Tibial nerve (tissue), 4 donors: ENCODE data around the gene C3. TPM values are rescaled to one million over a fixed set of nuclear protein-coding genes. Genes with fewer than 3 reads are reported as not detected.
"Not testable (repeated sequence)": the region's sequence is repeated elsewhere in the genome, so short reads cannot be mapped to it uniquely, and the experiment has no call there.

Source experiments
- DNase-seq, 2 donors: peaks; one replicate each; pipeline ENCODE4 v3.0.0-alpha.2; 2019; ENCODE audit warnings: low spot score in 2 of 2
- H3K27ac ChIP-seq, 4 donors: fragments of 200-600 bp; sonication (generic) in 3 of 4; one replicate each; pipeline ENCODE4 v1.5.1; 2017 to 2019; ENCODE audit warnings: mild to moderate bottlenecking in 1 of 4
- H3K27me3 ChIP-seq, 2 donors: fragments of 200-600 bp; sonication (generic) in 1 of 2; one replicate each; pipeline versions ENCODE4 v1.5.1 to v1.6.0; 2017 to 2019
- H3K36me3 ChIP-seq, 3 donors: fragments of 200-600 bp; sonication (generic); one replicate each; pipeline ENCODE4 v1.5.1; 2018 to 2019
- H3K4me1 ChIP-seq, 4 donors: fragments of 200-600 bp; sonication (generic) in 3 of 4; one replicate each; pipeline ENCODE4 v1.5.1; 2017 to 2019
- H3K4me3 ChIP-seq, 4 donors: fragments of 200-600 bp; sonication (generic) in 3 of 4; one replicate each; pipeline ENCODE4 v1.5.1; 2017 to 2019; ENCODE audit warnings: mild to moderate bottlenecking in 1 of 4, moderate library complexity in 1 of 4
- H3K9me3 ChIP-seq, 4 donors: fragments of 200-600 bp; sonication (generic) in 3 of 4; one replicate each; pipeline ENCODE4 v1.5.1; 2017 to 2019
- EP300 ChIP-seq, 2 donors: sonication (generic); formaldehyde crosslinking; IDR thresholded peaks; one replicate each; pipeline ENCODE4 v1.6.1; 2017; ENCODE audit warnings: antibody characterized with exemption in 2 of 2, mild to moderate bottlenecking in 1 of 2
- POLR2A ChIP-seq, 2 donors: fragments of 450-650 bp; IDR thresholded peaks; one replicate each; pipeline ENCODE4 v1.6.1; 2017; ENCODE audit warnings: antibody characterized with exemption in 2 of 2, mild to moderate bottlenecking in 2 of 2, moderate library complexity in 2 of 2
- WGBS, 2 donors: methylation state at CpG; one replicate each; pipeline ENCODE4 v1.1.5; 2018; 5-methylcytosine and 5-hydroxymethylcytosine counted together
- total RNA-seq, 4 donors: library from RNA; depleted of rRNA; stranded (reverse); fragments of >200 nt; gene quantifications; one replicate each; pipeline ENCODE4 v1.1.0, GENCODE V29; 2016
- TF ChIP-seq, protein P1 (sequence below), 5 experiments: fragments of 200-600 bp in 3 of 5; fragments of 450-650 bp in 2 of 5; sonication (generic) in 3 of 5; IDR thresholded peaks; one replicate each; pipeline ENCODE4 v1.5.1; 2016 to 2019; ENCODE audit warnings: antibody characterized with exemption in 5 of 5, mild to moderate bottlenecking in 3 of 5, moderate library complexity in 2 of 5

C3 gene
- total RNA-seq, 4 donors from 2014 or later, result 256 to 1,128 (median 733) TPM

DNA sequence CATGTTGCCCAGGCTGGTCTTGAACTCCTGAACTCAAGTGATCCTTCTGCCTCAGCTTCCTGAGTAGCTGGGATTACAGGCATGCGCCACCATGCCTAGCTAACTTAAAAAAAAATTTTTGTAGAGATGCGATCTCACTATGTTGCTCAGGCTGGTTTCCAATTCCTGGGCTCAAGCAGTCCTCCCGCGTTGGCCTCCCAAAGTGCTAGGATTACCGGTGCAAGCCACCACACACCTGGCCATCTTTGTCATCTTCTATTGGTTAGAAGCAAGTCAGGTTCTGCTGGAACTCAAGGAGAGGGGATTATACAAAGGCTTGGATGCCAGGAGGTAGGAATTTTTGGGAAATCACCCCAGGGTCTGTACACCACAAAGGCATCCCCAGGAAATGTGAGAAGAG, 75.7 kb downstream of the C3 start:
- Histone ChIP-seq H3K4me3 (no peak overlapping the region), H3K27me3 (no peaks in the 10 kb centered on the region), H3K27ac (no peak overlapping the region), H3K4me1 (no peaks in the 10 kb centered on the region), H3K36me3 (no peaks in the 10 kb centered on the region), H3K9me3 (peaks cover 0 to 9% (median 0%) of the 10 kb centered on the region in 4 donors)
- TF ChIP-seq, protein P1, sequence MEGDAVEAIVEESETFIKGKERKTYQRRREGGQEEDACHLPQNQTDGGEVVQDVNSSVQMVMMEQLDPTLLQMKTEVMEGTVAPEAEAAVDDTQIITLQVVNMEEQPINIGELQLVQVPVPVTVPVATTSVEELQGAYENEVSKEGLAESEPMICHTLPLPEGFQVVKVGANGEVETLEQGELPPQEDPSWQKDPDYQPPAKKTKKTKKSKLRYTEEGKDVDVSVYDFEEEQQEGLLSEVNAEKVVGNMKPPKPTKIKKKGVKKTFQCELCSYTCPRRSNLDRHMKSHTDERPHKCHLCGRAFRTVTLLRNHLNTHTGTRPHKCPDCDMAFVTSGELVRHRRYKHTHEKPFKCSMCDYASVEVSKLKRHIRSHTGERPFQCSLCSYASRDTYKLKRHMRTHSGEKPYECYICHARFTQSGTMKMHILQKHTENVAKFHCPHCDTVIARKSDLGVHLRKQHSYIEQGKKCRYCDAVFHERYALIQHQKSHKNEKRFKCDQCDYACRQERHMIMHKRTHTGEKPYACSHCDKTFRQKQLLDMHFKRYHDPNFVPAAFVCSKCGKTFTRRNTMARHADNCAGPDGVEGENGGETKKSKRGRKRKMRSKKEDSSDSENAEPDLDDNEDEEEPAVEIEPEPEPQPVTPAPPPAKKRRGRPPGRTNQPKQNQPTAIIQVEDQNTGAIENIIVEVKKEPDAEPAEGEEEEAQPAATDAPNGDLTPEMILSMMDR (IDR thresholded peaks at IDR 0.05), result no peak
- TF ChIP-seq EP300 (IDR thresholded peaks at IDR 0.05) (no peak), POLR2A (IDR thresholded peaks at IDR 0.05) (no peak)
- WGBS, 2 donors, result 82 to 98% methylated on average over 5 of the region's 5 CpGs
- no peak for DNase-seq

DNA sequence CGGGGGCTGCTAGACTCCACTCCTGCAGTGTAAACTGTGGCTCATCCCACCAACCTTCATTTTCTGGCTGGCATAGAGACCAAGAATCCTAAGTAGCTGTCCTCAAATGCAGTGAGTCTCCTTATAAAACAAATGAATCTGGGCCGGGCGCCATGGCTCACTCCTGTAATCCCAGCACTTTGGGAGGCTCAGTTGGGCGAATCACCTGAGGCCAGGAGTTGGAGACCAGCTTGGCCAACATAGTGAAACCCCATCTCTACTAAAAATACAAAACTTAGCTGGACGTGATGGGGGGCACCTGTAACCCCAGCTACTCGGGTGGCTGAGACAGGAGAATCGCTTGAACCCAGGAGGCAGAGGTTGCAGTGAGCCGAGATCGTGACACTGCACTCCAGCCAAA, 80.1 kb downstream of the C3 start:
- H3K27ac ChIP-seq, H3K9me3 ChIP-seq, H3K4me3 ChIP-seq, H3K4me1 ChIP-seq, H3K27me3 ChIP-seq, H3K36me3 ChIP-seq, DNase-seq: not testable (repeated sequence)
- 78 to 83% methylated on average over 9 of the region's 9 CpGs for WGBS, 2 donors

DNA sequence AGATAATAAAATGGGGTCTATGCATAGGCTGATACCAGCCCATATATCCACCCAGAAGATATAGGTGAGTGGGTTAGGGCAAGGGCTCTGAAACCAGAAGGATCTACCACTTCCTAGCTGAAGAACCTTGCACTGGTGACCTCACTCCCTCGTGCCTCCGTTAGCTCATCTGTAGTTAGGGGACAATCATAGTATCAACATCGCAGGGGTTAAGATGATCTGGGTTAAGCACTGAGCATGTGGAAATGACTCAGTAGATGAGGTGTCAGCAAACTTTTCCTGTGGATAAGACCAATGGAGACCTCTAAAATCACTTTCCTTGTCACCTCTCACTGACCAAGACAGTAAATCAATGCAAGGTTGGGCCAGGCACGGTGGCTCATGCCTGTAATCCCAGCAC, 81.0 kb downstream of the C3 start:
- no peak overlapping the region for H3K4me3 ChIP-seq
- TF ChIP-seq, protein P1 (IDR thresholded peaks at IDR 0.05), result no peak
- no peak for TF ChIP-seq EP300 (IDR thresholded peaks at IDR 0.05)
- no peak for TF ChIP-seq POLR2A (IDR thresholded peaks at IDR 0.05)
- H3K27ac ChIP-seq, result no peak overlapping the region
- H3K4me1 ChIP-seq, result no peaks in the 10 kb centered on the region
- H3K36me3 ChIP-seq, result no peaks in the 10 kb centered on the region
- no peaks in the 10 kb centered on the region for H3K9me3 ChIP-seq
- DNase-seq, result no peak
- 64 to 65% methylated on average over 4 of the region's 4 CpGs for WGBS, 2 donors
- H3K27me3 ChIP-seq, result no peaks in the 10 kb centered on the region

DNA sequence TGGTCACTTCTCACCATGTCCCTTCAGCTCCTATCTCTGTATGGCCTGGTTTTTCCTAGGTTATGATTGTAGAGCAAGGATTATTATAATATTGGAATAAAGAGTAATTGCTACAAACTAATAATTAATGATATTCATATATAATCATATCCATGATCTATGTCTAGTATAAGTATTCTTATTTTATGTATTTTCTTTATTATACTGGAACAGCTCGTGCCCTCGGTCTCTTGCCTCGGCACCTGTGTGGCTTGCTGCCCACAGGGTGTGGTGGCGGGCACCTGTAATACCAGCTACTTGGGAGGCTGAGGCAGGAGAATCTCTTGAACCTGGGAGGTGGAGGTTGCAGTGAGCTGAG, 87.0 kb downstream of the C3 start:
- H3K36me3 ChIP-seq, DNase-seq, H3K9me3 ChIP-seq, H3K27me3 ChIP-seq, H3K4me1 ChIP-seq, H3K4me3 ChIP-seq, H3K27ac ChIP-seq: not testable (repeated sequence)
- WGBS, 2 donors, result 79 to 81% methylated on average over 4 of the region's 4 CpGs

DNA sequence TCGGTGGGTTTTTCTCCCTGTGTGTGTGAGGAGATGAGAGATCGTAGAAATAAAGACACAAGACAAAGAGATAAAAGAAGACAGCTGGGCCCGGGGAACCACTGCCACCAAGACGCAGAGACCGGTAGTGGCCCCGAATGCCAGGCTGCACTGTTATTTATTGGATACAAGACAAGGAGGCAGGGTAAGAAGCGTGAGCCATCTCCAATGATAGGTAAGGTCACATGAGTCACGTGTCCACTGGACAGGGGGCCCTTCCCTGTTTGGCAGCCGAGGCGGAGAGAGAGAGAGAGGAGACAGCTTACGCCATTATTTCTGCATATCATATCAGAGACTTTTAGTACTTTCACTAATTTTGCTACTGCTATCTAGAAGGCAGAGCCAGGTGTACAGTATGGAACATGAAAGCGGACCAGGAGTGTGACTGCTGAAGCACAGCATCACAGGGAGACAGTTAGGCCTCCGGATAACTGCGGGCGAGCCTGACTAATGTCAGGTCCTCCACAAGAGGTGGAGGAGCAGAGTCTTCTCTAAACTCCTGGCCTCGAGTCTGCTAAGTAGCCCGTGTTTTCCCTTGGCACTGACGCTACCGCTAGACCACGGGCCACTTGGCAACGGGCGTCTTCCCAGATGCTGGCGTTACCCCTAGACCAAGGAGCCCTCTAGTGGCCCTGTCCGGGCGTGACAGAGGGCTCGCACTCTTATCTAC, 87.5 kb downstream of the C3 start:
- H3K27me3 ChIP-seq, H3K36me3 ChIP-seq, H3K9me3 ChIP-seq, H3K4me1 ChIP-seq, H3K4me3 ChIP-seq, H3K27ac ChIP-seq: not testable (repeated sequence)
- TF ChIP-seq, protein P1 (IDR thresholded peaks at IDR 0.05), result peak; percentile 57 to 68 (median 64)
- WGBS, 2 donors, result 53 to 54% methylated on average over 26 of the region's 26 CpGs
- DNase-seq, result peak; percentile 41 to 71

DNA sequence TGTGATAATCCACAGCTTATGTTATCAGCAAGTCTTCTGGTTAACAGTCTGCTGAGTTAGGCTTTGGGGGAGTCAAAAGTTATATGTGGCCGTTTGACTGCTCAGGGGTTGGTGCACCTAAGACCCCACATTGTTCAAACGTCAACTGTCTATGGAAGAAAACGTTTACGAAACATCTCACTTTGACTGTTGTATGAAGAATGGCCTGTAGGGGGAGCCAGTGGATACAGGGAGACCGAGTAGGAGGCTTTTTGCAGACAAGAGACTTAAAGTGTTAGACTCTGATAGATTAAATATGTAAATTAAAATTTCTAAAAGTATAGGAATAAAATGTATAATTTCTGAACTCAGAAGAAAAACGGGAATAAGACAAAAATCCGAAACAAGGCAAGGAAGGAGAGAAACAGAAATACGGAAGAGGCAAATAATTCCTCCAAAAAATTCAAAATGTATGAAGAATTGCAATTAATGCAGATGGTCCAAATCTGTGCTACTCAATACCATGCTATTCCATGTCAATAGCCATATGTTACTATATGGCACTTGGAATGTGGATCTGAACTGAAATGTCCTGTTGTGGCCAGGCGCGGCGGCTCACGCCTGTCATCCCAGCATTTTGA, 88.3 kb downstream of the C3 start:
- no peak overlapping the region for H3K27ac ChIP-seq
- WGBS, 2 donors, result 43% methylated on average over 12 of the region's 12 CpGs
- no peaks in the 10 kb centered on the region for H3K4me1 ChIP-seq
- TF ChIP-seq EP300 (IDR thresholded peaks at IDR 0.05) (no peak), POLR2A (IDR thresholded peaks at IDR 0.05) (no peak)
- TF ChIP-seq, protein P1 (IDR thresholded peaks at IDR 0.05), result peak; percentile 63 to 82 (median 77)
- H3K27me3 ChIP-seq, result peaks cover 0 to 3% of the 10 kb centered on the region in 2 donors
- H3K4me3 ChIP-seq, result no peak overlapping the region
- H3K9me3 ChIP-seq, result no peaks in the 10 kb centered on the region
- no peaks in the 10 kb centered on the region for H3K36me3 ChIP-seq
- peak; percentile 62 to 98 for DNase-seq

Other genes with a start within 250 kb of the C3 start
- gene DENND1C, start 238.9 kb downstream of the C3 start, total RNA-seq, result 1 to 10 TPM; 1.1 to 8.1 (median 2.5) TPM
- 10 to 100 TPM; 10.8 to 31.0 (median 22.1) TPM for gene TUBB4A, start 218.3 kb downstream of the C3 start, total RNA-seq
- 1 to 10 TPM in 2 of 4 donors, under 1 TPM in 1, not detected in 1; 0.66 to 1.3 (median 1.2) TPM for gene TNFSF9, start 189.6 kb downstream of the C3 start, total RNA-seq
- under 1 TPM in 1 of 4 donors, not detected in 3; 0.87 TPM for gene CD70, start 129.5 kb downstream of the C3 start, total RNA-seq
- gene TNFSF14, start 50.5 kb downstream of the C3 start, total RNA-seq, result 1 to 10 TPM; 1.3 to 8.4 (median 5.2) TPM
- 10 to 100 TPM; 53.4 to 79.2 (median 65.9) TPM for gene GPR108, start 16.9 kb upstream of the C3 start, total RNA-seq
- 100 to 1,000 TPM in 3 of 4 donors, 10 to 100 TPM in 1; 96.1 to 148 (median 110) TPM for gene TRIP10, start 19.0 kb upstream of the C3 start, total RNA-seq
- 1 to 10 TPM in 1 of 4 donors, under 1 TPM in 2, not detected in 1; 0.39 to 4.2 (median 0.44) TPM for gene SH2D3A, start 46.8 kb upstream of the C3 start, total RNA-seq
- gene VAV1, start 52.1 kb upstream of the C3 start, total RNA-seq, result 10 to 100 TPM in 1 of 4 donors, 1 to 10 TPM in 3; 4.0 to 16.2 (median 5.8) TPM
- 1 to 10 TPM in 1 of 4 donors, under 1 TPM in 2, not detected in 1; 0.20 to 1.7 (median 0.21) TPM for gene ADGRE1, start 166.9 kb upstream of the C3 start, total RNA-seq